GM12878 (cell line): ENCODE results near the gene NRN1L. TPM values are rescaled to one million over a fixed set of nuclear protein-coding genes. Genes with fewer than 3 reads are reported as not detected.

Experiments
- ATAC-seq: fragments of 200-7000 bp; cut with Tn5 transposase; 3 replicates; pipeline ENCODE4 v1.9.1; 2020; ENCODE audit warnings: mild to moderate bottlenecking, moderate library complexity
- BruUV-seq: library from RNA; stranded (reverse); fragments of 400-500 nt; replicated peaks from 2 replicates; lab custom pipeline; 2021; lab: Mats Ljungman, UMichigan
- CTCF ChIA-PET: fragments of 300-600 bp; sonication (Branson Sonifier 250); formaldehyde crosslinking; extraction: SDS; loops from one replicate; lab custom pipeline; 2021; ENCODE audit warnings: inconsistent platforms; lab: Yijun Ruan, JAX
- POLR2A ChIA-PET: fragments of 350-600 bp; formaldehyde crosslinking; extraction: SDS; loops from one replicate; lab custom pipeline; 2021; ENCODE audit warnings: inconsistent platforms; lab: Charles Lee
- RAD21 ChIA-PET: fragments of 300-600 bp; sonication (Branson Sonifier 250); formaldehyde crosslinking; loops from one replicate; lab custom pipeline; 2023; ENCODE audit warnings: antibody characterized with exemption; ENCODE audit not compliant: unreplicated experiment; lab: Charles Lee
- SMC1A ChIA-PET: fragments of 300-600 bp; sonication (Branson Sonifier 250); formaldehyde crosslinking; loops from one replicate; lab custom pipeline; 2023; ENCODE audit not compliant: unreplicated experiment, uncharacterized antibody; lab: Charles Lee
- DNase-seq: peaks from one replicate; pipeline ENCODE4 v3.0.0-alpha.2; 2011; ENCODE audit warnings: low read depth, low spot score
- FAIRE-seq: peaks from 3 replicates; lab custom pipeline; 2011; peaks lifted over from hg19 to GRCh38; lab: Jason Lieb, UNC
- H2AFZ ChIP-seq: 2 replicates; pipeline ENCODE4 v1.6.0; 2011; ENCODE audit warnings: low read depth, low read length, control low read depth; ENCODE audit not compliant: control insufficient read depth
- H3K27ac ChIP-seq: 2 replicates; pipeline ENCODE4 v1.5.1; 2011; ENCODE audit warnings: control low read depth; ENCODE audit not compliant: control insufficient read depth, insufficient read depth
- H3K27me3 ChIP-seq, 2 experiments: replicated peaks in 1 of 2; 2 replicates each; pipeline versions ENCODE4 v1.6.0 to v1.6.1; 2011; ENCODE audit warnings: low read length in 1 of 2; ENCODE audit not compliant: control insufficient read depth in 2 of 2, insufficient read depth in 2 of 2
- H3K36me3 ChIP-seq, 2 experiments: 2 replicates each; pipeline ENCODE4 v1.5.1; 2011; ENCODE audit warnings: low read length in 1 of 2; ENCODE audit not compliant: control insufficient read depth in 2 of 2, insufficient read depth in 2 of 2
- H3K4me1 ChIP-seq: 2 replicates; pipeline ENCODE4 v1.6.1; 2011; ENCODE audit warnings: mild to moderate bottlenecking, low read length, moderate library complexity, mixed read lengths; ENCODE audit not compliant: control insufficient read depth, insufficient read depth
- H3K4me2 ChIP-seq: 2 replicates; pipeline ENCODE4 v1.6.0; 2011; ENCODE audit warnings: control low read depth; ENCODE audit not compliant: control insufficient read depth, insufficient read depth
- H3K4me3 ChIP-seq: fragments of 200-600 bp; sonication (generic); 2 replicates; pipeline ENCODE4 v1.5.1; 2016
- H3K79me2 ChIP-seq: 2 replicates; pipeline ENCODE4 v1.6.0; 2011; ENCODE audit warnings: low read length; ENCODE audit not compliant: control insufficient read depth, insufficient read depth
- H3K9ac ChIP-seq: 2 replicates; pipeline ENCODE4 v1.8.0; 2011; ENCODE audit warnings: low read length, control low read depth, mixed read lengths; ENCODE audit not compliant: control insufficient read depth, insufficient read depth
- H3K9me3 ChIP-seq: replicated peaks from 3 replicates; pipeline ENCODE4 v1.5.1; 2011; ENCODE audit warnings: mild to moderate bottlenecking, low read length; ENCODE audit not compliant: control insufficient read depth, insufficient read depth
- H4K20me1 ChIP-seq: 2 replicates; pipeline ENCODE4 v1.6.0; 2011; ENCODE audit not compliant: control insufficient read depth, insufficient read depth
- CTCF ChIP-seq, 3 experiments: IDR thresholded peaks in 2 of 3; conservative IDR thresholded peaks in 1 of 3; 2 replicates each; pipeline ENCODE4 v1.5.1; 2011; ENCODE audit warnings: low read depth in 3 of 3, low read length in 3 of 3, mild to moderate bottlenecking in 3 of 3, control low read depth in 2 of 3, moderate library complexity in 2 of 3, inconsistent platforms in 1 of 3, mixed read lengths in 1 of 3; ENCODE audit not compliant: control insufficient read depth in 2 of 3, insufficient read depth in 1 of 3; ENCODE audit errors: extremely low read depth in 1 of 3
- RAD21 ChIP-seq: IDR thresholded peaks from 2 replicates; pipeline ENCODE4 v1.6.1; 2011; ENCODE audit warnings: mild to moderate bottlenecking, low read depth, low read length, moderate library complexity; ENCODE audit not compliant: insufficient read depth
- WGBS: methylation state at CpG from one replicate; pipeline ENCODE4 v1.1.6; 2016; ENCODE audit warnings: low lambda C conversion rate; ENCODE audit not compliant: insufficient replicate concordance, insufficient coverage; ENCODE audit errors: missing lambda C conversion rate; 5-methylcytosine and 5-hydroxymethylcytosine counted together
- in situ Hi-C: fragments of 300-500 bp; cut with MboI; formaldehyde crosslinking; loops from 9 replicates; pipeline ENCODE4 v1.14.3; 2018; ENCODE audit warnings: mixed read lengths
- intact Hi-C: fragments of 100-400 bp; cut with micrococcal nuclease; formaldehyde crosslinking; loops from one replicate; pipeline ENCODE4 v1.14.2; 2022; ENCODE audit not compliant: unreplicated experiment
- polyA plus RNA-seq, 11 experiments: library from polyadenylated mRNA; depleted of rRNA in 4 of 11; unstranded in 6 of 11; stranded (reverse) in 5 of 11; fragments of >200 nt; fragmentation: Nextera tagmentation in 4 of 11; fragmentation: Illumina TruSeq in 1 of 11; extraction: Ambion mirVana in 4 of 11; extraction: Trizol in 1 of 11; gene quantifications; 1 replicate in 1 of 11; 2 replicates in 10 of 11; pipeline versions ENCODE4 v1.2.1 to v1.2.3, GENCODE V29; 2011 to 2016; ENCODE audit warnings: inconsistent platforms in 2 of 11, missing spikeins in 2 of 11, low read depth in 1 of 11
- total RNA-seq, 4 experiments: library from RNA; depleted of rRNA in 3 of 4; stranded (reverse); fragments of >200 nt in 3 of 4; fragmentation: Illumina TruSeq in 1 of 4; extraction: Trizol in 1 of 4; gene quantifications; 2 replicates each; pipeline versions ENCODE4 v1.2.1 to v1.2.3, GENCODE V29; 2013 to 2021
- TF ChIP-seq, protein P1 (sequence below): IDR thresholded peaks from 2 replicates; pipeline ENCODE4 v1.6.1; 2012; ENCODE audit warnings: low read length, inconsistent platforms
- TF ChIP-seq, protein P2 (sequence below): IDR thresholded peaks from 2 replicates; pipeline ENCODE4 v1.6.1; 2012; ENCODE audit warnings: low read depth, low read length, improper control_type of control experiment

NRN1L gene
- total and polyA plus RNA-seq, 10 of the 15 experiments (the other 5 are each of a cell fraction or from before 2014, with no cell fraction given), result 0.11 to 0.99 (median 0.28) TPM; not detected in 3

- Histone ChIP-seq H3K4me2 (no peak overlapping the region), H3K27ac (no peak overlapping the region), H4K20me1 (no peaks in the 10 kb centered on the region), H3K27me3 (no peaks in the 10 kb centered on the region), H3K9me3 (no peaks in the 10 kb centered on the region), H3K4me3 (no peak overlapping the region), H3K9ac (no peak overlapping the region), H3K4me1 (no peaks in the 10 kb centered on the region), H2AFZ (no peak overlapping the region), H3K36me3 (peaks cover 0 to 3% of the 10 kb centered on the region in 2 experiments; a peak in 1 of 4 replicates), H3K79me2 (no peaks in the 10 kb centered on the region)
- peak; percentile 66 for ATAC-seq
- no peak for FAIRE-seq
- CTCF ChIA-PET, result interaction anchor here (0.6 to 2.0 kb wide), 8 partner anchors 17 to 399 kb away, joined by 3 to 7 read pairs (median 4); partner anchors contain the start of gene PSMB10
- RAD21 ChIA-PET, result no interaction called here
- POLR2A ChIA-PET, result no interaction called here
- no peak for DNase-seq
- TF ChIP-seq, protein P1, sequence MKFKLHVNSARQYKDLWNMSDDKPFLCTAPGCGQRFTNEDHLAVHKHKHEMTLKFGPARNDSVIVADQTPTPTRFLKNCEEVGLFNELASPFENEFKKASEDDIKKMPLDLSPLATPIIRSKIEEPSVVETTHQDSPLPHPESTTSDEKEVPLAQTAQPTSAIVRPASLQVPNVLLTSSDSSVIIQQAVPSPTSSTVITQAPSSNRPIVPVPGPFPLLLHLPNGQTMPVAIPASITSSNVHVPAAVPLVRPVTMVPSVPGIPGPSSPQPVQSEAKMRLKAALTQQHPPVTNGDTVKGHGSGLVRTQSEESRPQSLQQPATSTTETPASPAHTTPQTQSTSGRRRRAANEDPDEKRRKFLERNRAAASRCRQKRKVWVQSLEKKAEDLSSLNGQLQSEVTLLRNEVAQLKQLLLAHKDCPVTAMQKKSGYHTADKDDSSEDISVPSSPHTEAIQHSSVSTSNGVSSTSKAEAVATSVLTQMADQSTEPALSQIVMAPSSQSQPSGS, result no peak
- TF ChIP-seq CTCF (IDR thresholded peaks at IDR 0.05 in 2 of 3, conservative IDR thresholded peaks at IDR 0.05 in 1 of 3; ENCODE audit: control insufficient read depth in 2 of 3, extremely low read depth in 1 of 3, insufficient read depth in 1 of 3, low read depth in 3 of 3, low read length in 3 of 3), result peak in 2 of 3 experiments; percentile 21 to 24; a peak in 2 of 6 replicates
- TF ChIP-seq RAD21, result peak; percentile 12; the same call in 1 of the 2 replicates
- TF ChIP-seq, protein P2, sequence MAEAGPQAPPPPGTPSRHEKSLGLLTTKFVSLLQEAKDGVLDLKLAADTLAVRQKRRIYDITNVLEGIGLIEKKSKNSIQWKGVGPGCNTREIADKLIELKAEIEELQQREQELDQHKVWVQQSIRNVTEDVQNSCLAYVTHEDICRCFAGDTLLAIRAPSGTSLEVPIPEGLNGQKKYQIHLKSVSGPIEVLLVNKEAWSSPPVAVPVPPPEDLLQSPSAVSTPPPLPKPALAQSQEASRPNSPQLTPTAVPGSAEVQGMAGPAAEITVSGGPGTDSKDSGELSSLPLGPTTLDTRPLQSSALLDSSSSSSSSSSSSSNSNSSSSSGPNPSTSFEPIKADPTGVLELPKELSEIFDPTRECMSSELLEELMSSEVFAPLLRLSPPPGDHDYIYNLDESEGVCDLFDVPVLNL, result no peak
- in situ Hi-C loops (no loop called here), intact Hi-C loops (loop anchor here (10.0 kb wide), 1 partner anchor 395 kb away; the partner anchor contains the start of gene RIPOR1)
- BruUV-seq, result no TSS peak
- WGBS, result 99% methylated on average over 6 of the region's 6 CpGs
- SMC1A ChIA-PET, result interaction anchor here (1.0 kb wide), 1 partner anchor 16 kb away, joined by 4 read pairs; no protein-coding TSS in a partner anchor
Measured at GRCh38 chr16:67919622-67920221, 35.0 kb downstream of the NRN1L start.
